RKO (cell line): ENCODE results near the gene LARP1.
"Not testable (repeated sequence)": the region's sequence is repeated elsewhere in the genome, so short reads cannot be mapped to it uniquely, and the experiment has no call there.

ENCODE experiments used
- DNase-seq: peaks from one replicate; pipeline ENCODE4 v3.0.0-alpha.2; 2016; ENCODE audit warnings: low spot score

Gene LARP1

DNA sequence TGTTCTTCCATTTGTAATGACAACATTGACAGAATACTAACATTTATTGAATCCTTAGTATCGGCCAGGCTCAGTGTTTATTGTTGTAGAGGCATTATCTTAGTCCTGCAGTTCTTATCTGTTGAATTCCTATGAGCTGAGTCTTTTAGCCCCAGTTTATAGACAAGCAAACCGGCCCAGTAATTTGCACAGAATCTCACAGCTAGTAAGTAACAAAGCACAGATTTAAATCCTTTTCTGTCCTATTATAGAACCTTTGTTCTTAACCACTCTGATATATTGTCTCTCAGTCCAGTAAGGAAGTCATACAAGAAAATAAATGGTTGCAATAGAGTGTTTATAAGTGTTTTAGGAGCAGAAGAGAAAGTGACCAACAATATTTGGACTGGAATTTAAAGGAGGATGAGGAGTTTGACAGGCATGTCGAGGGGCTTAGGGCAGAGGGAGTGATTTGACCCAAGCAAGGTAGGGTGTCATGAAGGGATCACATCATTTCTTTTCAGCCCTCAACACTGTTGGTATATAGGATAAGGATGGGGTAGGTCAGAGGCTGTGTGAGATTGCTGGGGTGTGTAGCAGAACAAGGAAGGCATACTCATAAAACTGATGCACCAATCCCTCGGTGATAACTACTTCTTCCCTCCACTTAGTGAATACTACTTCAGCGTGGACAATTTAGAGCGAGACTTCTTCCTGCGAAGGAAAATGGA lies 39.5 kb downstream of the LARP1 start:
- DNase-seq, result no peak

- DNase-seq, result no peak
These were observed 40.0 kb downstream of the LARP1 start for GRCh38 chr5:154795235-154795596.

DNA sequence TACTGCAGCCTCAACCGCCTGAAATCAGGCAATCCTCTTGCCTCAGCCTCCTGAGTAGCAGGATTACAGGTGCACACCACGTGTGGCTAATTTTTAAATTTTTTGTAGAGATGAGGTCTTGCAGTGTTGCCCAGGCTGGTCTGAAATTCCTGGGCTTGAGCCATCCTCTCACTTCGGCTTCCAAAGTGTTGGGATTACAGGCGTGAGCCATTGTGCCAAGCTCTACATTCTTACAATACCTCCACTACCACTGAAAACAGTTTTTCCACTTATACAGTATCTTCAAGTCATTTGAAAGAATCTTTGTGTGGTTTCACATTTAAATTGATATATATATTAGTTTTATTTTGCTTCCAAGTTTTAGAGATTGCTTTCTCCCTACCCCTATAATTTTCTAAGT lies 42.6 kb downstream of the LARP1 start:
- no peak for DNase-seq

GRCh38 chr5:154800582-154800981 lies 45.4 kb downstream of the LARP1 start:
- DNase-seq, result no peak

DNA sequence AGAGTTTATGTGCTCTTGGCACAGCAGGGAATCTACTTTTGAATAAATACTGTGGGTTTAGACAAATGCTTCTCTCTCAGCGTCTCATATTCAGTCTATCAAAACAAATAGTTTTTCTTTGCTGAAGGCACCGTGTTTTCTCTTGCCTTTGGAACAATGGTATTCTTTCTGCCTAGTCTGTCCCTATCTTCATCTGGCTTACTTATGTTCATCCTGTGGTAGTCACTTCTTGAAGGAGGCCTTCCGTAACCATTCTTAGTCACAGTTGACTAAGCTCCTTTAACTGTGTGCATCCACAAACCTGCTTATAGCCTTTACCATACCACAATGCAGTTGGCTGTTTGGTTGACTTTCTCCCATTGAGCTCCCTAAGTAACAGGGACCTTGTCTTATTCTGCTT lies 45.9 kb downstream of the LARP1 start:
- DNase-seq, result peak; percentile 42

GRCh38 chr5:154802050-154802449 lies 46.9 kb downstream of the LARP1 start:
- no peak for DNase-seq

DNA sequence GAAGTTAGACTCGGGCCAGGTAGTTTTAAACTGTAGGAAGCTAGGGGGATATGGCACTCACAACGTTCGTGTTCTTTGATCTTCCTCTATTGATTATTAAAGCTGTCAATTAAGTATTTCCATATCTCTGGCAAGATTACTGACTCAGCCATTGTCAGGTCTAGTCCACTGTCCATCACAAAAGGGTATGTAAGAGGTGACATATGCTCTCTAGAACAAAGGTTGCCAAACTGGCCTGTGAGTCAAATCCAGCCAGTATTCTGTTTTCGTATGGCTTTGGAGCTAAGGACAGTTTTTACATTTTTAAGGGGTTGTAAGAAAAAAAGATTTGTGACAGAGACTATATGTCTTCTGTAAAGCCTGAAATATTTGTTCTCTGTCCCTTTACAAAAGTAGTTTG lies 51.0 kb downstream of the LARP1 start:
- DNase-seq, result no peak

GRCh38 chr5:154811239-154811638 lies 56.1 kb downstream of the LARP1 start:
- DNase-seq, result no peak

DNA sequence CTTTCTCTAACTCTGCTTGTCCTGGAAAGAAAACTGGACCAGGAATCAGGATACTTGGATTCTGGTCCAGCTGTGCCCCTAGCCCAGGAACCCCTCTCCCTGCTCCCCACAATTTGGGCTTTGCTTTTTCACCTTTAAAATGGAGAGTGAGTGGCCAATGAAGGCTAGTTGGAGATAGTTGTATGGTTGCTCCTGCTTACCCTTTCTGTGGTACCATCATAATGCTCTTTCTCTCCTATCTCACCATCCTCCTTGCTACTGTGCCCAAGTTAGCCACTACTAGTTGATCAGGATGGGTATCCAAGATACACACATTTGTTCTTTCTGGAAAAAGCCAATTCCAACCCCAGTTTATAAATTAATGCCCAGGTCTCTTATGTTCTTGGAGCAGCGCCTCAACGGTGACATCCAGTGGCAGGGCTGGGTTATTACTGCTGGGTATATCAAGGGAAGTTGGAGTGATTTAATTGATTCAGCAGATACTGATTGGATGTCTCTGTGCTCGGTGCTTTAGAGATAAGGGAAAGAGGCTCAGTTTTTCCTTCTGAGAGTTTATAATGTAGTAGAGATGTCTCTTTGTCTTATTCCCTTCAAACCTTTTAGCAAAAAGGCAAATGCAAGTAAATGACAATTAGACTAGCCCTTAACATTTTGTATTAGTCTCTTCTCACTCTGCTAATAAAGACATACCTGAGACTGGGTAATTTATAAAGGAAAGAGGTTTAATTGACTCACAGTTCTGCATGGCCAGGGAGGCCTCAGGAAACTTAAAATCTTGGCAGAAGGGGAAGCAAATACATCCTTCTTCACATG lies 56.7 kb downstream of the LARP1 start:
- peak; percentile 67 for DNase-seq

- no peak for DNase-seq
These were observed 58.0 kb downstream of the LARP1 start for GRCh38 chr5:154813158-154813557.

DNA sequence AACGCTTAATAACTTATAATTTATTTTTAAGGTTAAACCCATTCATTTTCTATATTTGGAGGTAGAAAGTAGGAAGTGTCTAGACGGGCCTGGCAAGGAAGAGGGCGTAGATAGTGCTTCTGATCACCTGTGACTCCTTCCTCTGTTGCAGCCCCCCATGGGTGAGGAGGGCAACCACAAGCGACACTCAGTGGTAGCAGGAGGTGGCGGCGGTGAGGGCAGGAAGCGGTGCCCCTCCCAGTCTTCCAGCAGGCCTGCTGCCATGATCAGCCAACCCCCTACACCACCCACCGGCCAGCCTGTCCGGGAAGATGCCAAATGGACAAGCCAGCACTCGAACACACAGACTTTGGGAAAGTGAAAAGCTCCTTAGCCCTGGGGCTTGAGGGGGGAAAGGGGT lies 58.6 kb downstream of the LARP1 start:
- no peak for DNase-seq

- no peak for DNase-seq
These were observed 59.8 kb downstream of the LARP1 start for GRCh38 chr5:154815025-154815424.

DNA sequence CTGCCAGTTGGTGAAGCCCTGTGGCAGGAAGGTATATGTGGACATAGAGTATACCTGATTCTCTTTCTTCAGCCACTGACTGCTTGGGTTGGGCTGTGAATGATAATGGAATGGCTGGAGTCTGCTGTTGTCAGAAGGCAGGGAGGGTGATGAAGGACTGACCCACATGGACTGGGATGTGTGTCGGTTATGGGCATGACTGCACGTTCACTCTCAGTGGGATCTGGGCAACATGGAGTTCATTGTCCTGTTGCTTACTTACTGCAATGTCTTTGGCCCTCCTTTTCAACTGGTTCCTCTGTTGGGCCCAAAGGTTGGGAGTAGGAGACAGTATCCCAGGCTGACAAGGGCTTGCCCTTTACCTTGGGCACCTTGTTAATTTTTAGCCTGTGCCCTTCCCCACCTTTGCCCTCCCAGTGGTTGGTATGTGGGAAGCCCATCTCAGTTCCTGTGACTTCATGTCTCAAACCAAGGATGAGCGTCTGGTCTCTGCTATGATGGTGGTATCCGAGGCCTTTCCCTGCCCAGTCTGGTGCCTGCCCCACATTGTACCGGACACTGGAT lies 60.6 kb downstream of the LARP1 start:
- DNase-seq, result no peak

- DNase-seq, result no peak
These were observed 61.8 kb downstream of the LARP1 start for GRCh38 chr5:154816891-154817492.

GRCh38 chr5:154817815-154818214 lies 62.6 kb downstream of the LARP1 start:
- no peak for DNase-seq

DNA sequence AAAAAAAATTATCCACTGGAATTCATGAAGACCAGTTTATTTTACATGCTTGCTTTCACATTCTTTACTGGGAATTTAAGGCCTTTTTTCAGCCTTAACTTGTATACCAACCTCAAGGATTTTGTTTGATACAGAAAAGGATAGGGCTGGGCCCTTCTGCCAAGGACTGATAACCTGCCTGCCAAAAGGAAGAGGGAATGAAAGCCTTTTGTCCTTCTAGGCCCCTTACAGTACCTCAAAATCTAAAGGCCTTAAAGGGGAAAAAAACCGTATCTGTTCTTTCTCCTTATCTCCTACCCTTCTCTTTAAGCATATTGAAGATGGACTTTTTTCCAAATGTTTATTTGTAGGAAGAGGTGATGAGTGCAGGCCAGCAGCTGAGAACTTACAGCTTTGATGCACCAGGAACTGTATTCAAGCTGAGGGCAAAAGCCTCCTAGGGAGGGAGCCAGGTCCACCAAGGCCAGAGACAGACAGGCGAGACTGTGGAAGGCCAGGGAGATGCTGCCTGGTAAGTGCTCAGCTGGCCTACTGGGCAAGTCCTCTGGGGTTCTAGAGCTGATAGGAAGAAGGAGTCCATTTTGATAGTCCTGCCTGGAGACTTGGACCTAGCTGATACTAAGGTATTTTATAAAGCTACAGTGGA lies 63.4 kb downstream of the LARP1 start:
- no peak for DNase-seq

DNA sequence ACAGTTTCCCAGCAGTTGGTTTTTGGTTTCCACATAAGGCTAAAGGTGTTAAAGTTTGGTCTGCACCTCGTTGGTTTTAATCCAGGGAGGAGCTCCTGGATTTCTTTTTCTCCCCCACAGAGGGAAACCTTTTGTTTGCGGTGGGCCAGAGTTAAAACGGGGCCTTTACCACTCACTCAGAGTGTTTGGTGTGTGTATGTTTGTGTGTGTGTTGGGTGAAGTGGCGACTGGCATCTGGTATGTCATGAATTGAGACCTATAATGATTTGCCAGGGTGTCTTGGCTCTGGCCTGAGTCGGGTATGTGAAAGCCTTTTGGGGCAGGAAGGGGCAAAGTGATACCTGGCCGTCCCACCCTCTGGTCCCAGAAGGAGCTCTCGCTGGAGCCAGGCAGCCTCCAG lies 64.4 kb downstream of the LARP1 start:
- DNase-seq, result no peak

- no peak for DNase-seq
These were observed 65.2 kb downstream of the LARP1 start for GRCh38 chr5:154820383-154820782.

- not testable (repeated sequence) for DNase-seq
These were observed 67.7 kb downstream of the LARP1 start for GRCh38 chr5:154822896-154823295.

DNA sequence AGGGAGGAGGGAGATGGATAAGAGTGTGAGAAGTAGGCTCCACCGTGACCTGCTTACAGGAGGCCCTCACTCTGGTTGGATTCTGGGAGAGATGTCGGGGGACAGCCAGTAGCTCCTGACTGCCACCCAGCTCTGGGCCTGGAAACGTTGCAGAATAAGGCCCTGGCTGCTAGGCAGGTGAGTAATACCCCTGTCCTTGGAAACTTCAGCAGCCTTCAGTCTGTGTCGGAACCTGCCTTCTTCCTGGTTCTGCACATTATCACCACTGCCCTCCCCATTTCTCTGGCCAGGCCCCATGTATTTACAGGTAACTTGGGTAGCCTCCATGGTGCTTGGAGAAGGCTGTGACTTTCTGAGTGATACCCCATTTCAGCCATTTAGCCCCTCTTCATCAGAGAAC lies 68.4 kb downstream of the LARP1 start:
- no peak for DNase-seq

- DNase-seq, result no peak
These were observed 68.9 kb downstream of the LARP1 start for GRCh38 chr5:154824070-154824469.

DNA sequence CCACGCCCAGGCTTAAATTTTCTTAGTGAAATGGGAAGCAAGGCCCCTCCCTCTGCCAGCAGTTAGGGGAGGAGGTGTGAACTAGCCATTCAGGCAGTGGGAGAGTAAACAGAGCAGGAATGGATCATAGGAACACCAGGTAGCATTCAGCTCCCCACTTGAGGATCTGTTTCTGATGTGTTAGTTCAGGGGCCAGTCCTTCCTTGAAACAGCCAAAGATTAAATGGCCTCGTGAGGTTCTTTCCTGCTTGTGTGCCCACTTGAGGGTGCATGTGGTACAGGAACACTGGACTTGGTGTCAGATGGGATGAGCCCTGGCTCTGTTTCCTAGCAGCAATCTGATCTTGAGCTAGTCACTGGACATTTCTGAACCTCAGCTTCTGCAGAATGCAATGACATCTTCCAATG lies 74.0 kb downstream of the LARP1 start:
- DNase-seq, result no peak
